IMR-90 (cell line): ENCODE measurements around the gene RERE. TPM values are rescaled to one million over a fixed set of nuclear protein-coding genes. Genes with fewer than 3 reads are reported as not detected.
A peak's percentile ranks its signal among the peaks of the same experiment; 100 is the strongest.

Experiments
- ATAC-seq: fragments of 200-7000 bp; cut with Tn5 transposase; 2 replicates; pipeline ENCODE4 v1.9.1; 2020; ENCODE audit warnings: low read depth, mild to moderate bottlenecking, moderate library complexity
- BruUV-seq: library from RNA; stranded (reverse); fragments of 400-500 nt; replicated peaks from 2 replicates; lab custom pipeline; 2021; lab: Mats Ljungman, UMichigan
- CTCF ChIA-PET: fragments of 300-600 bp; formaldehyde crosslinking; extraction: SDS; loops from one replicate; lab custom pipeline; 2021; ENCODE audit warnings: antibody characterized with exemption; lab: Yijun Ruan, JAX
- POLR2A ChIA-PET: fragments of 300-600 bp; sonication (Branson Sonifier 250); formaldehyde crosslinking; loops from one replicate; lab custom pipeline; 2022; ENCODE audit warnings: antibody characterized with exemption; ENCODE audit not compliant: unreplicated experiment; lab: Charles Lee
- DNase-seq: peaks from one replicate; pipeline ENCODE4 v3.0.0; 2013
- H2AFZ ChIP-seq: replicated peaks from 2 replicates; pipeline ENCODE3; 2013; ENCODE audit warnings: low read length, mild to moderate bottlenecking; ENCODE audit not compliant: poor library complexity
- H2AK5ac ChIP-seq: 2 replicates; pipeline ENCODE4 v1.6.1; 2013; ENCODE audit warnings: low read depth, low read length, inconsistent platforms
- H2AK9ac ChIP-seq: replicated peaks from 2 replicates; pipeline ENCODE3; 2013; ENCODE audit warnings: mild to moderate bottlenecking, low read depth, low read length, moderate library complexity; ENCODE audit not compliant: poor library complexity
- H2BK120ac ChIP-seq: 2 replicates; pipeline ENCODE4 v1.6.1; 2013; ENCODE audit warnings: low read depth, low read length, inconsistent platforms
- H2BK15ac ChIP-seq: 3 replicates; pipeline ENCODE4 v1.6.1; 2013; ENCODE audit warnings: low read depth, low read length, inconsistent platforms
- H2BK20ac ChIP-seq: 2 replicates; pipeline ENCODE4 v1.6.1; 2013; ENCODE audit warnings: low read depth, mild to moderate bottlenecking, inconsistent platforms, low read length, moderate library complexity
- H2BK5ac ChIP-seq: 2 replicates; pipeline ENCODE4 v1.6.1; 2013; ENCODE audit warnings: mild to moderate bottlenecking, low read depth, low read length, inconsistent platforms; ENCODE audit not compliant: poor library complexity, severe bottlenecking
- H3K14ac ChIP-seq: replicated peaks from 2 replicates; pipeline ENCODE4 v1.6.1; 2013; ENCODE audit warnings: low read depth, low read length, inconsistent platforms
- H3K18ac ChIP-seq: 2 replicates; pipeline ENCODE4 v1.6.1; 2013; ENCODE audit warnings: low read depth, low read length, control low read depth
- H3K23ac ChIP-seq: 2 replicates; pipeline ENCODE4 v1.6.1; 2013; ENCODE audit warnings: low read depth, low read length, inconsistent platforms
- H3K27ac ChIP-seq: 2 replicates; pipeline ENCODE4 v1.5.1; 2013; ENCODE audit warnings: mild to moderate bottlenecking, control low read depth, low read length; ENCODE audit not compliant: insufficient read depth
- H3K27me3 ChIP-seq: 2 replicates; pipeline ENCODE4 v1.6.1; 2013; ENCODE audit warnings: low read length; ENCODE audit not compliant: control insufficient read depth, insufficient read depth
- H3K36me3 ChIP-seq: 2 replicates; pipeline ENCODE4 v1.6.1; 2013; ENCODE audit warnings: low read length, mixed read lengths; ENCODE audit not compliant: control insufficient read depth, insufficient read depth
- H3K4ac ChIP-seq: 2 replicates; pipeline ENCODE4 v1.6.1; 2013; ENCODE audit warnings: low read depth, low read length, inconsistent platforms
- H3K4me1 ChIP-seq: 2 replicates; pipeline ENCODE4 v1.6.1; 2013; ENCODE audit warnings: low read length, mixed read lengths; ENCODE audit not compliant: control insufficient read depth, insufficient read depth
- H3K4me2 ChIP-seq: 2 replicates; pipeline ENCODE4 v1.6.1; 2013; ENCODE audit warnings: low read depth, mild to moderate bottlenecking, control low read depth, low read length, moderate library complexity
- H3K4me3 ChIP-seq: 2 replicates; pipeline ENCODE4 v1.5.1; 2013; ENCODE audit warnings: low read depth, mild to moderate bottlenecking, control low read depth, low read length, moderate library complexity; ENCODE audit not compliant: insufficient read depth
- H3K56ac ChIP-seq: 2 replicates; pipeline ENCODE4 v1.6.1; 2013; ENCODE audit warnings: low read length, inconsistent platforms; ENCODE audit not compliant: insufficient read depth; ENCODE audit errors: extremely low read depth
- H3K79me1 ChIP-seq, 2 experiments: 2 replicates each; pipeline ENCODE4 v1.6.1; 2013; ENCODE audit warnings: low read length in 2 of 2, inconsistent platforms in 1 of 2, low read depth in 1 of 2
- H3K9ac ChIP-seq: 2 replicates; pipeline ENCODE4 v1.6.1; 2013; ENCODE audit warnings: low read depth, low read length, control low read depth
- H3K9me1 ChIP-seq: 2 replicates; pipeline ENCODE4 v1.6.1; 2013; ENCODE audit warnings: low read length, inconsistent platforms; ENCODE audit not compliant: insufficient read depth
- H3K9me3 ChIP-seq: 2 replicates; pipeline ENCODE4 v1.6.1; 2013; ENCODE audit warnings: low read length; ENCODE audit not compliant: control insufficient read depth, insufficient read depth
- H4K20me1 ChIP-seq: 2 replicates; pipeline ENCODE4 v1.6.1; 2013; ENCODE audit warnings: low read length, inconsistent platforms; ENCODE audit not compliant: insufficient read depth
- H4K5ac ChIP-seq: 2 replicates; pipeline ENCODE4 v1.6.1; 2013; ENCODE audit warnings: mild to moderate bottlenecking, low read depth, low read length, control low read depth
- H4K8ac ChIP-seq, 2 experiments: 2 replicates each; pipeline ENCODE4 v1.6.1; 2013; ENCODE audit warnings: low read depth in 2 of 2, low read length in 2 of 2, control low read depth in 1 of 2, inconsistent platforms in 1 of 2
- H4K91ac ChIP-seq: 2 replicates; pipeline ENCODE4 v1.6.1; 2013; ENCODE audit warnings: low read depth, low read length, inconsistent platforms; ENCODE audit not compliant: insufficient read depth
- BHLHE40 ChIP-seq: fragments of 150-350 bp; IDR thresholded peaks from 2 replicates; pipeline ENCODE4 v1.6.1; 2016; ENCODE audit warnings: mild to moderate bottlenecking, low read depth, low read length
- CEBPB ChIP-seq: IDR thresholded peaks from 2 replicates; pipeline ENCODE4 v1.6.1; 2012; ENCODE audit warnings: low read depth, low read length, improper control_type of control experiment
- FOS ChIP-seq: fragments of 150-350 bp; IDR thresholded peaks from 2 replicates; pipeline ENCODE4 v1.6.1; 2016; ENCODE audit warnings: low read depth, low read length
- MAFK ChIP-seq: IDR thresholded peaks from 2 replicates; pipeline ENCODE4 v1.6.1; 2012; ENCODE audit warnings: low read depth, low read length, improper control_type of control experiment
- MAZ ChIP-seq: IDR thresholded peaks from 2 replicates; pipeline ENCODE4 v1.6.1; 2012; ENCODE audit warnings: low read depth, mild to moderate bottlenecking, low read length, improper control_type of control experiment, moderate library complexity, borderline replicate concordance
- MXI1 ChIP-seq: IDR thresholded peaks from 2 replicates; pipeline ENCODE4 v1.6.1; 2012; ENCODE audit warnings: low read depth, mild to moderate bottlenecking, low read length, moderate library complexity, borderline replicate concordance
- NFE2L2 ChIP-seq: fragments of 150-350 bp; IDR thresholded peaks from 2 replicates; pipeline ENCODE4 v1.6.1; 2016; ENCODE audit warnings: low read depth, mild to moderate bottlenecking, low read length
- POLR2A ChIP-seq: IDR thresholded peaks from 2 replicates; pipeline ENCODE4 v1.6.1; 2012; ENCODE audit warnings: mild to moderate bottlenecking, low read depth, low read length
- RAD21 ChIP-seq: IDR thresholded peaks from 2 replicates; pipeline ENCODE4 v1.6.1; 2012; ENCODE audit warnings: low read length, improper control_type of control experiment
- RCOR1 ChIP-seq: IDR thresholded peaks from 2 replicates; pipeline ENCODE4 v1.6.1; 2012; ENCODE audit warnings: mild to moderate bottlenecking, low read length, improper control_type of control experiment; ENCODE audit not compliant: insufficient replicate concordance
- SMC3 ChIP-seq: fragments of 150-350 bp; IDR thresholded peaks from 2 replicates; pipeline ENCODE4 v1.6.1; 2016; ENCODE audit warnings: low read depth, mild to moderate bottlenecking, antibody characterized with exemption, low read length, moderate library complexity
- WGBS, 2 experiments: methylation state at CpG; one replicate each; pipeline versions ENCODE4 v1.1.5 to v1.1.7; 2013; ENCODE audit warnings: missing lambda C conversion rate in 2 of 2; ENCODE audit not compliant: insufficient read length in 1 of 2; ENCODE audit errors: extremely low coverage in 2 of 2; 5-methylcytosine and 5-hydroxymethylcytosine counted together
- dilution Hi-C: fragments of 300-500 bp; cut with HindIII; formaldehyde crosslinking; loops from one replicate; pipeline ENCODE4 v1.14.3; 2018; ENCODE audit warnings: low sequenced_read_pairs; ENCODE audit not compliant: unreplicated experiment
- in situ Hi-C: fragments of 300-500 bp; cut with MboI; formaldehyde crosslinking; loops from 3 replicates; pipeline ENCODE4 v1.14.3; 2019; ENCODE audit warnings: low sequenced_read_pairs, inconsistent platforms, mixed read lengths
- intact Hi-C: fragments of 100-400 bp; cut with micrococcal nuclease; formaldehyde crosslinking; loops from 2 replicates; pipeline ENCODE4 v1.10.0; 2022
- polyA plus RNA-seq, 3 experiments: library from polyadenylated mRNA; depleted of rRNA; stranded (reverse); fragments of >200 nt; gene quantifications; 2 replicates each; pipeline ENCODE4 v1.2.3, GENCODE V29; 2012; ENCODE audit warnings: low replicate concordance in 1 of 3
- total RNA-seq: library from RNA; depleted of rRNA; stranded (reverse); fragments of >200 nt; gene quantifications from 2 replicates; pipeline ENCODE4 v1.2.3, GENCODE V29; 2012
- TF ChIP-seq, protein P1 (sequence below): fragments of 150-350 bp; IDR thresholded peaks from 2 replicates; pipeline ENCODE4 v1.6.1; 2016; ENCODE audit warnings: low read depth, mild to moderate bottlenecking, low read length, moderate library complexity, borderline replicate concordance
- TF ChIP-seq, protein P2 (sequence below): fragments of 150-350 bp; IDR thresholded peaks from 2 replicates; pipeline ENCODE4 v1.6.1; 2017; ENCODE audit warnings: mild to moderate bottlenecking, antibody characterized with exemption, low read length, low read depth
- TF ChIP-seq, protein P3 (sequence below): conservative IDR thresholded peaks from 2 replicates; pipeline ENCODE4 v1.5.1; 2012; ENCODE audit warnings: mild to moderate bottlenecking, low read depth, low read length, improper control_type of control experiment

RERE gene
- total and polyA plus RNA-seq, 2 of the 4 experiments (the other 2 are of a cell fraction), result 11.5 to 25.1 TPM

- H2BK120ac ChIP-seq, result 0 out of 2 replicates have a peak overlapping the region, but pooled peaks have one; percentile 20
- H3K9me1 ChIP-seq, result peaks cover 3% of the 10 kb centered on the region; the same call in 1 of the 2 replicates
- peaks cover 8% of the 10 kb centered on the region for H3K4me1 ChIP-seq
- H2BK15ac ChIP-seq, result no peak overlapping the region
- H3K79me1 ChIP-seq, result peaks cover 8 to 40% of the 10 kb centered on the region in 2 experiments
- peaks cover 51% of the 10 kb centered on the region for H3K36me3 ChIP-seq
- 0 out of 2 replicates have a peak overlapping the region, but pooled peaks have one; percentile 30 for H3K4ac ChIP-seq
- H3K4me3 ChIP-seq, result no peak overlapping the region
- ChIA-PET CTCF (interaction anchor here (0.6 to 2.0 kb wide), 3 partner anchors 9 to 410 kb away, joined by 3 to 15 read pairs (median 3); no protein-coding TSS in a partner anchor), POLR2A (interaction anchor here (0.6 kb wide), 2 partner anchors 77 to 833 kb away, joined by 3 to 4 read pairs; no protein-coding TSS in a partner anchor)
- H2AK9ac ChIP-seq, result no peak overlapping the region
- ATAC-seq (peak; percentile 74), DNase-seq (peak; percentile 88)
- H3K27me3 ChIP-seq, result no peaks in the 10 kb centered on the region
- H2AFZ ChIP-seq, result no peak overlapping the region
- H3K18ac ChIP-seq, result no peak overlapping the region
- peaks cover 66% of the 10 kb centered on the region for H4K20me1 ChIP-seq
- H4K5ac ChIP-seq, result no peak overlapping the region
- in situ Hi-C loops (loop anchor here (25.0 kb wide), 1 partner anchor 871 kb away; no protein-coding TSS in a partner anchor), intact Hi-C loops (loop anchor here (10.0 kb wide), 1 partner anchor 393 kb away; no protein-coding TSS in a partner anchor), dilution Hi-C loops (no loop called here)
- H2BK20ac ChIP-seq, result no peak overlapping the region; the same call in 1 of the 2 replicates
- H3K9ac ChIP-seq, result no peak overlapping the region
- H2BK5ac ChIP-seq, result peak overlapping the region; percentile 31
- peak overlapping the region; percentile 31; the same call in 1 of the 2 replicates for H3K4me2 ChIP-seq
- WGBS, 2 experiments, result no CpG with 5 or more reads among the region's 2 CpGs
- H3K23ac ChIP-seq, result peak overlapping the region; percentile 21; the same call in 1 of the 2 replicates
- H3K9me3 ChIP-seq, result no peaks in the 10 kb centered on the region
- no TSS peak for BruUV-seq
- H4K8ac ChIP-seq, result no peak overlapping the region
- no peak overlapping the region for H4K91ac ChIP-seq
- peak overlapping the region; percentile 41; the same call in 1 of the 2 replicates for H2AK5ac ChIP-seq
- no peak overlapping the region for H3K56ac ChIP-seq
- H3K14ac ChIP-seq, result no peak overlapping the region
- H3K27ac ChIP-seq, result no peak overlapping the region
- TF ChIP-seq, protein P1, sequence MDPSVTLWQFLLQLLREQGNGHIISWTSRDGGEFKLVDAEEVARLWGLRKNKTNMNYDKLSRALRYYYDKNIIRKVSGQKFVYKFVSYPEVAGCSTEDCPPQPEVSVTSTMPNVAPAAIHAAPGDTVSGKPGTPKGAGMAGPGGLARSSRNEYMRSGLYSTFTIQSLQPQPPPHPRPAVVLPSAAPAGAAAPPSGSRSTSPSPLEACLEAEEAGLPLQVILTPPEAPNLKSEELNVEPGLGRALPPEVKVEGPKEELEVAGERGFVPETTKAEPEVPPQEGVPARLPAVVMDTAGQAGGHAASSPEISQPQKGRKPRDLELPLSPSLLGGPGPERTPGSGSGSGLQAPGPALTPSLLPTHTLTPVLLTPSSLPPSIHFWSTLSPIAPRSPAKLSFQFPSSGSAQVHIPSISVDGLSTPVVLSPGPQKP, result no peak
- TF ChIP-seq NFE2L2 (no peak), POLR2A (no peak), FOS (0 out of 2 replicates have a peak, but pooled peaks have one; percentile 24), MXI1 (0 out of 2 replicates have a peak, but pooled peaks have one; percentile 18), BHLHE40 (no peak), RAD21 (no peak), RCOR1 (no peak), CEBPB (0 out of 2 replicates have a peak, but pooled peaks have one; percentile 12), MAZ (no peak), SMC3 (no peak), MAFK (peak; percentile 74; the same call in 1 of the 2 replicates)
- TF ChIP-seq, protein P2, sequence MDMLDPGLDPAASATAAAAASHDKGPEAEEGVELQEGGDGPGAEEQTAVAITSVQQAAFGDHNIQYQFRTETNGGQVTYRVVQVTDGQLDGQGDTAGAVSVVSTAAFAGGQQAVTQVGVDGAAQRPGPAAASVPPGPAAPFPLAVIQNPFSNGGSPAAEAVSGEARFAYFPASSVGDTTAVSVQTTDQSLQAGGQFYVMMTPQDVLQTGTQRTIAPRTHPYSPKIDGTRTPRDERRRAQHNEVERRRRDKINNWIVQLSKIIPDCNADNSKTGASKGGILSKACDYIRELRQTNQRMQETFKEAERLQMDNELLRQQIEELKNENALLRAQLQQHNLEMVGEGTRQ, result no peak
- TF ChIP-seq, protein P3, sequence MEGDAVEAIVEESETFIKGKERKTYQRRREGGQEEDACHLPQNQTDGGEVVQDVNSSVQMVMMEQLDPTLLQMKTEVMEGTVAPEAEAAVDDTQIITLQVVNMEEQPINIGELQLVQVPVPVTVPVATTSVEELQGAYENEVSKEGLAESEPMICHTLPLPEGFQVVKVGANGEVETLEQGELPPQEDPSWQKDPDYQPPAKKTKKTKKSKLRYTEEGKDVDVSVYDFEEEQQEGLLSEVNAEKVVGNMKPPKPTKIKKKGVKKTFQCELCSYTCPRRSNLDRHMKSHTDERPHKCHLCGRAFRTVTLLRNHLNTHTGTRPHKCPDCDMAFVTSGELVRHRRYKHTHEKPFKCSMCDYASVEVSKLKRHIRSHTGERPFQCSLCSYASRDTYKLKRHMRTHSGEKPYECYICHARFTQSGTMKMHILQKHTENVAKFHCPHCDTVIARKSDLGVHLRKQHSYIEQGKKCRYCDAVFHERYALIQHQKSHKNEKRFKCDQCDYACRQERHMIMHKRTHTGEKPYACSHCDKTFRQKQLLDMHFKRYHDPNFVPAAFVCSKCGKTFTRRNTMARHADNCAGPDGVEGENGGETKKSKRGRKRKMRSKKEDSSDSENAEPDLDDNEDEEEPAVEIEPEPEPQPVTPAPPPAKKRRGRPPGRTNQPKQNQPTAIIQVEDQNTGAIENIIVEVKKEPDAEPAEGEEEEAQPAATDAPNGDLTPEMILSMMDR, result no peak
Observed at GRCh38 chr1:8858112-8858668, 40.8 kb upstream of the RERE start.
